ENCODE data around the gene CCDC12. TPM values are rescaled to one million over a fixed set of nuclear protein-coding genes. Genes with fewer than 3 reads are reported as not detected.
A peak's percentile ranks its signal among the peaks of the same experiment; 100 is the strongest.

CCDC12 gene
- total and polyA plus RNA-seq, 4 donors, result 14.0 to 55.8 (median 42.8) TPM

DNA sequence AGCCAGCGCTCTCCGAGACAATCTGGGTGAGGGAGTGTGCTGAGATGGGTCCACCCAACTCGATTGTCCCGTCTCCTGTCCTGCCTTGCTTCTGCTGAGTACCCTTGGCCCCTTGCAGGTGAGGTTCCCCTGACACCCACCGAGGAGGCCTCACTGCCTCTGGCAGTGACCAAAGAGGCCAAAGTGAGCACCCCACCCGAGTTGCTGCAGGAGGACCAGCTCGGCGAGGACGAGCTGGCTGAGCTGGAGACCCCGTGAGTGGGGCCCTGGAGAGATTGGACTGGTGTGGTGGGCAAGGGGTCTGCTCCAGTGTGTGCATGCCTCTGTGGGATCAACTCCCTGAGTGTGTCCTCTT, 26.5 kb upstream of the CCDC12 start:
- Histone ChIP-seq H3K4me1 (ENCODE audit: control insufficient read depth, insufficient read depth, low read length) (no peaks in the 10 kb centered on the region), H3K9me3 (ENCODE audit: control insufficient read depth, insufficient read depth, low read length) (no peaks in the 10 kb centered on the region), H3K27ac (ENCODE audit: low read depth, low read length) (no peak overlapping the region), H3K27me3 (ENCODE audit: control insufficient read depth, insufficient read depth, low read length) (no peaks in the 10 kb centered on the region), H3K4me3 (ENCODE audit: low read depth, low read length) (no peak overlapping the region), H3K36me3 (ENCODE audit: control insufficient read depth, insufficient read depth, low read length) (peaks cover 93% of the 10 kb centered on the region)
- DNase-seq (ENCODE audit: low read depth in 4 of 6, low spot score in 6 of 6), result no peak
- WGBS (ENCODE audit: insufficient coverage), result 86% methylated on average over 10 of the region's 10 CpGs

DNA sequence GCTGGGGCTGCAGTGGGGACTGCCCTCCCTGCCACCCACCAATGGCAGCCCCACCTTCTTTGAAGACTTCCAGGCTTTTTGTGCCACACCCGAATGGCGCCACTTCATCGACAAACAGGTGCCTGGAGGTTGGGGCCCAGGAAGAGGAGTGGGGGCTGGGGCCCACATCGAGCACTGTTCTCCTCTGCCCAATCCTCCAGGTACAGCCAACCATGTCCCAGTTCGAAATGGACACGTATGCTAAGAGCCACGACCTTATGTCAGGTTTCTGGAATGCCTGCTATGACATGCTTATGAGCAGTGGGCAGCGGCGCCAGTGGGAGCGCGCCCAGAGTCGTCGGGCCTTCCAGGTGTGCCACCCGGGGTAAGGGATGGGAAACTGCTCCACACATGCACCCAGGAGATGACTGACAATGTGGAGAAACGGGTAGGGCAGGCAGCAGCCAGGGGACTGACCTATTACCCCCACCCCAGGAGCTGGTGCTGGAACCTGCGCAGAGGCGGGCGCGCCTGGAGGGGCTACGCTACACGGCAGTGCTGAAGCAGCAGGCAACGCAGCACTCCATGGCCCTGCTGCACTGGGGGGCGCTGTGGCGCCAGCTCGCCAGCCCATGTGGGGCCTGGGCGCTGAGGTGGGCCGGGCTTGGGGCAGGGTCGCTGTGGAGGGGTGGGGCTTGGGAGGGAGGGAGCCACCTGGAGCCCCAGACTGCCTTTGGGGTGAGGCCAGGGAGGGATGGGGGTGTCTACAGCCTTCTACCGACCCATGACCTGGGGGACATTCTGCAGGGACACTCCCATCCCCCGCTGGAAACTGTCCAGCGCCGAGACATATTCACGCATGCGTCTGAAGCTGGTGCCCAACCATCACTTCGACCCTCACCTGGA, 25.9 kb upstream of the CCDC12 start:
- Histone ChIP-seq H3K27me3 (ENCODE audit: control insufficient read depth, insufficient read depth, low read length) (no peaks in the 10 kb centered on the region), H3K36me3 (ENCODE audit: control insufficient read depth, insufficient read depth, low read length) (peaks cover 93% of the 10 kb centered on the region), H3K27ac (ENCODE audit: low read depth, low read length) (no peak overlapping the region), H3K4me1 (ENCODE audit: control insufficient read depth, insufficient read depth, low read length) (no peaks in the 10 kb centered on the region), H3K4me3 (ENCODE audit: low read depth, low read length) (no peak overlapping the region), H3K9me3 (ENCODE audit: control insufficient read depth, insufficient read depth, low read length) (no peaks in the 10 kb centered on the region)
- no peak for DNase-seq (ENCODE audit: low read depth in 4 of 6, low spot score in 6 of 6)
- 71% methylated on average over 28 of the region's 35 CpGs for WGBS (ENCODE audit: insufficient coverage)

DNA sequence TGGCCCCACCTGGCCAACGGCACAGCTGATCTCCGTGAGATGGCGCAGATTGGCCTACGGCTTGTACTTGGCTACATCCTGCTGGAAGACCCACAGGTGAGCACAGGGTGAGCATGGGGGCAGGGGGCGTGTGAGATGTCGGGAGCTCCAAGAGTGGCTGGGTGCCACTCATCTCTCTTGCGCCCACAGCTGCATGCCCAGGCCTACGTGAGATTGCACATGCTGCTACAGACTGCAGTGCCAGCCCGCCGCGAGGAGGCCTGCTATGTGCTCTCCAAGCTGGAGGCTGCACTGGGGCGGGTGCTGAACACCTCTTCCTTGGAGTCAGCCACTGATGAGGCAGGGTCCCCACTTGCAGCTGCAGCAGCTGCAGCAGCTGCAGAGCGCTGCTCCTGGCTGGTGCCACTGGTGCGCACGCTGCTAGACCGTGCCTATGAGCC, 25.2 kb upstream of the CCDC12 start:
- no peaks in the 10 kb centered on the region for H3K9me3 ChIP-seq (ENCODE audit: control insufficient read depth, insufficient read depth, low read length)
- no peak for DNase-seq (ENCODE audit: low read depth in 4 of 6, low spot score in 6 of 6)
- H3K4me1 ChIP-seq (ENCODE audit: control insufficient read depth, insufficient read depth, low read length), result no peaks in the 10 kb centered on the region
- no peak overlapping the region for H3K4me3 ChIP-seq (ENCODE audit: low read depth, low read length)
- WGBS (ENCODE audit: insufficient coverage), result 97% methylated on average over 16 of the region's 16 CpGs
- H3K27me3 ChIP-seq (ENCODE audit: control insufficient read depth, insufficient read depth, low read length), result no peaks in the 10 kb centered on the region
- H3K36me3 ChIP-seq (ENCODE audit: control insufficient read depth, insufficient read depth, low read length), result peaks cover 91% of the 10 kb centered on the region
- no peak overlapping the region for H3K27ac ChIP-seq (ENCODE audit: low read depth, low read length)

DNA sequence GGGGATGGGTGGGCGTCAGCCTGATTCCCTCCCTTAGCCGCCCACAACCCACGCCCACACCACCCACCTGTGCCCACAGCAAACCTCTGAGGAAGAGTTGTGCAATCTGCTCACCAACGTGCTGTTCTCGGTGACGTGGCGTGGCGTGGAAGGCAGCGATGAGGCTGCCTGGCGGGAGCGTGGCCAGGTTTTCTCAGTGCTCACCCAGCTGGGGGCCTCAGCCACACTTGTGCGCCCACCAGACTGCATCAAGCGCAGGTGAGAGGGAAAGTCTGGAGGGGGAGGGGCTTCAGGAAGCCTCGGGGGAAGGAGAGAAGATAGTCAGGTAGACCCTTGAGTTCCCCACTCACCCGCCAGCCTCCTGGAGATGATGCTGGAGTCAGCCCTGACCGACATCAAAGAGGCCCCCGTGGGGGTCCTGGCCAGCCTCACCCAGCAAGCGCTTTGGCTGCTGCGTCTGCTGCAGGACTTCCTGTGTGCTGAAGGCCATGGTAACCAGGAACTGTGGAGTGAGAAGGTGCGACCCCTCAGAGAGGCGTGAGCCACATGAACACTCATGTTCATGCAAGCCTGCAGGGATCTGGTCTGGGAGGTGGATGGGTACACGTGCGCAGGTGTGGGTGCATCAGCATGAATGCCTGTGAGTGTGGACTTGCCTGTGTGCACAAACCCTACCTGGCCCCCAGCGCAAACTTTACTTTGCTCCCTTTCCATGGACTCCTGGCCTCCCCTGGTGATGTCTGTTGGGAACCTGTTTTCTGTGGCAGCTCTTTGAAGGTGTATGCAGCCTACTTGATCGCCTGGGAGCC, 24.6 kb upstream of the CCDC12 start:
- DNase-seq (ENCODE audit: low read depth in 4 of 6, low spot score in 6 of 6), result no peak
- peaks cover 91% of the 10 kb centered on the region for H3K36me3 ChIP-seq (ENCODE audit: control insufficient read depth, insufficient read depth, low read length)
- WGBS (ENCODE audit: insufficient coverage), result 97% methylated on average over 21 of the region's 25 CpGs
- H3K4me3 ChIP-seq (ENCODE audit: low read depth, low read length), result no peak overlapping the region
- no peaks in the 10 kb centered on the region for H3K27me3 ChIP-seq (ENCODE audit: control insufficient read depth, insufficient read depth, low read length)
- H3K27ac ChIP-seq (ENCODE audit: low read depth, low read length), result no peak overlapping the region
- no peaks in the 10 kb centered on the region for H3K9me3 ChIP-seq (ENCODE audit: control insufficient read depth, insufficient read depth, low read length)
- H3K4me1 ChIP-seq (ENCODE audit: control insufficient read depth, insufficient read depth, low read length), result no peaks in the 10 kb centered on the region

DNA sequence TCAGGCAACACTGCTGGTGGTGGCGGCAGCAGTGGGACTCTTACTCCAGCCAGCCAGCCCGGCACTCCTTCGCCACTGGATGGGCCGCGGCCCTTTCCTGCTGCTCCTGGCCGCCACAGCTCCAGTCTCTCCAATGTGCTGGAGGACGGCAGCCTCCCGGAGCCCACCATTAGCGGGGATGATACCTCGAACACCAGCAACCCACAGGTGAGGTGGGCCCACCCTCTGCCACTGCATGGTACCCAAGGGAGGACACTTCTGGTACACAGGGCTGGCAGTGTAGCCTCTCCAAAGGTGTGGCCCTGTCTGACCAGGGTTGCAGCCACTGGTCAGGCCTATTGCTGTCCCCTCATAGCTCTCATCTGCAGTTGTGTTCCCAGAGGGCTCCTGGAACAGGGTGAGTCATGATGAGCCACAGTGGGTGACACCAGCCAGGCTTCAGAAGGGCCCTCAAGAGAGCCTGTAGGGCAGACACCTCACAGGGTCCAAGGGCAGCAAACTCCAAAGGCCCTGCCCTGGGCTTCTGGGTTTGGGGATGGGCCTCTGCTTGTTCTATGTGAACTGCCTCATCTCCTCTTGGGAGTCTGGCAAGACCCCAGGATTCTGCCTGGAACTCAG, 23.8 kb upstream of the CCDC12 start:
- WGBS (ENCODE audit: insufficient coverage), result 96% methylated on average over 10 of the region's 10 CpGs

DNA sequence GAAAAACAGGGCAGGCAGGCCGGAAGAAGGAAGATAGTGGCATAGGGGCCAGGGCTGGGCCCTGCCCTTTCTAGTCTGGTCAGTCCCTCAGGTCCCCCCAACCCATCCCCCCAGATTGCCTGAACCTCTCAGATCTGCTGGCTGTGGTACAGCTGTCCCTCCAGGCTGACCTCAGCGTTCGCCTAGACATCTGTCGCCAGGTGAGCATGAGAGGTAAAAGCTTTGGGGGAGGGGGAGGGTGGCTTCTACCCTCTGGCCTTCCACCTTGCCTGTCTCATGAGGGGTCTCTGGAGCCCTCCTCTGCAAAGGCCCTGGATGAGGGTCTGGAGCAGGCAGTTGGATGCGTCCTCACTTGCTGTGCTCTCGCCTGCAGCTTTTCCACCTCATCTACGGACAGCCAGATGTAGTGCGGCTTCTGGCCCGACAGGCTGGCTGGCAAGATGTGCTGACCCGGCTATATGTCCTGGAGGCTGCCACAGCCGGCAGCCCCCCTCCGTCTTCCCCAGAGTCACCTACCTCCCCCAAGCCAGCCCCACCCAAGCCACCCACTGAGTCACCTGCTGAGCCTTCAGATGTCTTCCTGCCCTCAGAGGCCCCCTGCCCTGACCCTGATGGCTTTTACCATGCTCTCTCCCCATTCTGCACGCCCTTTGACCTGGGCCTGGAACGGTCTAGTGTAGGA, 23.1 kb upstream of the CCDC12 start:
- DNase-seq (ENCODE audit: low read depth in 4 of 6, low spot score in 6 of 6), result no peak
- no peak overlapping the region for H3K4me3 ChIP-seq (ENCODE audit: low read depth, low read length)
- H3K9me3 ChIP-seq (ENCODE audit: control insufficient read depth, insufficient read depth, low read length), result no peaks in the 10 kb centered on the region
- WGBS (ENCODE audit: insufficient coverage), result 95% methylated on average over 14 of the region's 14 CpGs
- H3K27me3 ChIP-seq (ENCODE audit: control insufficient read depth, insufficient read depth, low read length), result no peaks in the 10 kb centered on the region
- no peaks in the 10 kb centered on the region for H3K4me1 ChIP-seq (ENCODE audit: control insufficient read depth, insufficient read depth, low read length)
- peaks cover 87% of the 10 kb centered on the region for H3K36me3 ChIP-seq (ENCODE audit: control insufficient read depth, insufficient read depth, low read length)
- no peak overlapping the region for H3K27ac ChIP-seq (ENCODE audit: low read depth, low read length)

More for the DNA sequence above, 23.8 kb upstream of the CCDC12 start:
- DNase-seq (ENCODE audit: low read depth in 4 of 6, low spot score in 6 of 6), result no peak
- Histone ChIP-seq H3K27ac (ENCODE audit: low read depth, low read length) (no peak overlapping the region), H3K4me3 (ENCODE audit: low read depth, low read length) (no peak overlapping the region), H3K4me1 (ENCODE audit: control insufficient read depth, insufficient read depth, low read length) (no peaks in the 10 kb centered on the region), H3K9me3 (ENCODE audit: control insufficient read depth, insufficient read depth, low read length) (no peaks in the 10 kb centered on the region), H3K27me3 (ENCODE audit: control insufficient read depth, insufficient read depth, low read length) (no peaks in the 10 kb centered on the region), H3K36me3 (ENCODE audit: control insufficient read depth, insufficient read depth, low read length) (peaks cover 89% of the 10 kb centered on the region)

DNA sequence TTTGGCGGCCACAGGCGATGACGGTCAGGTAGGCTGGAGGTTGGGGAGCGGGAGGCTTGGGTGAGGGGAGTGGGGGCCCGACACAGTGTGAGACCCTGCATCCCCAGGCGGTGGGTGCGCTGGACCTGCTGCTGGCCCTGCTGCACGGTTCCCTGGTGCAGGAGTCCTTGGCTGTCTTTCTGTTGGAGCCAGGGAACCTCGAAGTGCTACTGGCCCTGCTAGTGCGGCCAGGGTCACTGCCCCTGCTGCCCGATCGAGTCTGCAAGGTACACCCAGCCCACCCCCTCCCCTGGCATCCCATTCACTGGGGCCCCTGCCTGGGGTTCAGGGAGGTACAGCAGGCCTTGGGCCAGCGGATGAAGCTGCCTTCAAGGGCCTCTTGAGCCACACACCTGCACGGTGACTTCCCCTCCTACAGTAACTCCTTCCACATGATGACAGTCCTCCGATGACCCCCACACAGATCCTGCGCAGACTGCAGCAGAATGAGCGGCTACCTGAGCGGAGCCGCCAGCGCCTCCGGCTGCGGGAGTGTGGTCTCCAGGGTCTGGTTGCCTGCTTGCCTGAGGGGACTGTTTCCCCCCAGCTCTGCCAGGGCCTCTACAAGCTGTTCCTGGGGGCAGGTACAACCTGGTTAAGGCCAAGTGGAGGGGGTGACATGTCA, 22.4 kb upstream of the CCDC12 start:
- Histone ChIP-seq H3K4me1 (ENCODE audit: control insufficient read depth, insufficient read depth, low read length) (no peaks in the 10 kb centered on the region), H3K27ac (ENCODE audit: low read depth, low read length) (no peak overlapping the region), H3K27me3 (ENCODE audit: control insufficient read depth, insufficient read depth, low read length) (no peaks in the 10 kb centered on the region), H3K4me3 (ENCODE audit: low read depth, low read length) (no peak overlapping the region), H3K36me3 (ENCODE audit: control insufficient read depth, insufficient read depth, low read length) (peaks cover 83% of the 10 kb centered on the region), H3K9me3 (ENCODE audit: control insufficient read depth, insufficient read depth, low read length) (no peaks in the 10 kb centered on the region)
- WGBS (ENCODE audit: insufficient coverage), result 80% methylated on average over 22 of the region's 22 CpGs
- DNase-seq (ENCODE audit: low read depth in 4 of 6, low spot score in 6 of 6), result no peak

DNA sequence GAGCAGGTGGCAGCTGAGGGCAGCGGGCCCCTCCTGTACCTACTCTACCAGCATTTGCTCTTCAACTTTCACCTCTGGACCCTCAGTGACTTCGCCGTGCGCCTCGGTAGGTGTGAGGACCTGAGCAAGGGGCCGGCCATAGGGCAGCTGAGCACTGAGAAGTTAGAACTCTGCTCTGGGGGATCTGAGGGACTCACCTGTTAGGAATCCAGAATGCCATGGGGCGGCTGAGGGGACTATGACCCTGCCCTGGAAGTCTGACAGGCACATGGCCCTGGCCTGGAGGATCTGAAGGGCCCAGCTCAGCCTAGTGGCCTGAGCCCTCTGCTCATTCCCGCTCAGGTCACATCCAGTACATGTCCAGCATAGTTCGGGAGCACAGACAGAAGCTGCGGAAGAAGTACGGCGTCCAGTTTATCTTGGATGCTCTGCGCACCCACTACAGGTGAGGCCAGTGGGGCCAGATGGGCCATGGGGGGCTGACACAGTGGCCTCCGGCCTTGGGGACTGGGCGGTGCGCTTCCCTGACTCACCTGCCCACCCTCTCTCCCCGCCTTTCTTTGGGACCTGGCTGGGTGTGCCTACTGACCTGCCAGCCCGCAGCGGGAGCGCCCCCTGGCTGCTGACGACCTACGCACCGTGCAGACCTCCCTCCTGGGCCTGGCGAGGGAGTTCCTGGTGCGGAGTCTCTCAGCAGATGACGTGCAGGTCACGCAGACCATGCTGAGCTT, 21.7 kb upstream of the CCDC12 start:
- DNase-seq (ENCODE audit: low read depth in 4 of 6, low spot score in 6 of 6), result peak in 2 of 6 donors; percentile 14 to 38

More for the DNA sequence above, 21.7 kb upstream of the CCDC12 start:
- no peak overlapping the region for H3K4me3 ChIP-seq (ENCODE audit: low read depth, low read length)
- 57% methylated on average over 27 of the region's 27 CpGs for WGBS (ENCODE audit: insufficient coverage)
- H3K4me1 ChIP-seq (ENCODE audit: control insufficient read depth, insufficient read depth, low read length), result no peaks in the 10 kb centered on the region
- peaks cover 76% of the 10 kb centered on the region for H3K36me3 ChIP-seq (ENCODE audit: control insufficient read depth, insufficient read depth, low read length)
- no peaks in the 10 kb centered on the region for H3K9me3 ChIP-seq (ENCODE audit: control insufficient read depth, insufficient read depth, low read length)
- H3K27ac ChIP-seq (ENCODE audit: low read depth, low read length), result no peak overlapping the region
- no peaks in the 10 kb centered on the region for H3K27me3 ChIP-seq (ENCODE audit: control insufficient read depth, insufficient read depth, low read length)
